GM19463 (cell line): Measurements from ENCODE around the gene CSF2RB.

Experiments used
- ATAC-seq: cut with Tn5 transposase; IDR thresholded peaks from one replicate; pipeline ENCODE4 v1.9.1; 2021; ENCODE audit warnings: mild to moderate bottlenecking, moderate library complexity; ENCODE audit not compliant: unreplicated experiment

CSF2RB gene

GRCh38 chr22:36934418-36935312 lies 21.2 kb downstream of the CSF2RB start:
- ATAC-seq = no peak

GRCh38 chr22:36935313-36935610 lies 21.8 kb downstream of the CSF2RB start:
- ATAC-seq = no peak

GRCh38 chr22:36935694-36936093 lies 22.3 kb downstream of the CSF2RB start:
- ATAC-seq = no peak

- no peak for ATAC-seq
These were observed 23.1 kb downstream of the CSF2RB start for GRCh38 chr22:36936362-36937116.

- no peak for ATAC-seq
These were observed 24.0 kb downstream of the CSF2RB start for GRCh38 chr22:36937319-36938027.

- no peak for ATAC-seq
These were observed 24.6 kb downstream of the CSF2RB start for GRCh38 chr22:36938028-36938425.

- no peak for ATAC-seq
These were observed 25.5 kb downstream of the CSF2RB start for GRCh38 chr22:36938886-36939285.

- no peak for ATAC-seq
These were observed 27.2 kb downstream of the CSF2RB start for GRCh38 chr22:36940676-36941075.

GRCh38 chr22:36942556-36942955 lies 29.1 kb downstream of the CSF2RB start:
- no peak for ATAC-seq

GRCh38 chr22:36946421-36947158 lies 33.2 kb downstream of the CSF2RB start:
- ATAC-seq = no peak

- ATAC-seq = no peak
These were observed 35.1 kb downstream of the CSF2RB start for GRCh38 chr22:36948273-36949225.

GRCh38 chr22:36950797-36951590 lies 37.6 kb downstream of the CSF2RB start:
- no peak for ATAC-seq

- ATAC-seq = no peak
These were observed 38.3 kb downstream of the CSF2RB start for GRCh38 chr22:36951746-36952145.

GRCh38 chr22:36953239-36954080 lies 40.0 kb downstream of the CSF2RB start:
- no peak for ATAC-seq

- no peak for ATAC-seq
These were observed 41.0 kb downstream of the CSF2RB start for GRCh38 chr22:36954251-36955014.

GRCh38 chr22:36955691-36956090 lies 42.3 kb downstream of the CSF2RB start:
- ATAC-seq = no peak

- ATAC-seq = no peak
These were observed 44.9 kb downstream of the CSF2RB start for GRCh38 chr22:36958366-36958765.
